Endothelial cell of umbilical vein (primary cell): Measurements from ENCODE around the gene ADIPOR1.
"Not testable (repeated sequence)": the region's sequence is repeated elsewhere in the genome, so short reads cannot be mapped to it uniquely, and the experiment has no call there.

Experiments
- EZH2 ChIP-seq: IDR thresholded peaks from 2 replicates; pipeline ENCODE4 v1.6.1; 2012; ENCODE audit warnings: borderline replicate concordance, low read depth, mild to moderate bottlenecking, moderate library complexity, low read length, inconsistent platforms; ENCODE audit not compliant: severe bottlenecking
- MYC ChIP-seq: IDR thresholded peaks from one replicate; pipeline ENCODE4 v1.6.1; 2011; ENCODE audit warnings: mild to moderate bottlenecking, low read depth, low read length
- POLR2A ChIP-seq: IDR thresholded peaks from 2 replicates; pipeline ENCODE4 v1.6.1; 2012; ENCODE audit warnings: low read depth, mild to moderate bottlenecking, control low read depth, low read length
- POLR2AphosphoS5 ChIP-seq: IDR thresholded peaks from 2 replicates; pipeline ENCODE4 v1.6.1; 2012; ENCODE audit warnings: low read depth, mild to moderate bottlenecking, control low read depth, low read length, moderate library complexity; ENCODE audit not compliant: insufficient read depth
- TF ChIP-seq, protein P1 (sequence below), 2 donors: IDR thresholded peaks; 1 replicate in 1 of 2; 2 replicates in 1 of 2; pipeline ENCODE4 v1.5.1; 2011; ENCODE audit warnings: low read length in 2 of 2, mild to moderate bottlenecking in 2 of 2, moderate library complexity in 2 of 2, control low read depth in 1 of 2, inconsistent platforms in 1 of 2, low read depth in 1 of 2; ENCODE audit not compliant: insufficient read depth in 1 of 2; ENCODE audit errors: extremely low read depth in 1 of 2
- TF ChIP-seq, protein P2 (sequence below): IDR thresholded peaks from 2 replicates; pipeline ENCODE4 v1.6.1; 2011; ENCODE audit not compliant: insufficient read depth, insufficient read length

DNA sequence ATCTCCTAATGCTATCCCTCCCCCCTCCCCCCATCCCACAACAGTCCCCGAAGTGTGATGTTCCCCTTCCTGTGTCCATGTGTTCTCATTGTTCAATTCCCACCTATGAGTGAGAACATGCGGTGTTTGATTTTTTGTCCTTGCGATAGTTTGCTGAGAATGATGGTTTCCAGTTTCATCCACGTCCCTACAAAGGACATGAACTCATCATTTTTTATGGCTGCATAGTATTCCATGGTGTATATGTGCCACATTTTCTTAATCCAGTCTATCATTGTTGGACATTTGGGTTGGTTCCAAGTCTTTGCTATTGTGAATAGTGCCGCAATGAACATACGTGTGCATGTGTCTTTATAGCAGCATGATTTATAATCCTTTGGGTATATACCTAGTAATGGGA, 21.7 kb downstream of the ADIPOR1 start:
- TF ChIP-seq EZH2, MYC, POLR2AphosphoS5, POLR2A: not testable (repeated sequence)
- TF ChIP-seq, protein P1, sequence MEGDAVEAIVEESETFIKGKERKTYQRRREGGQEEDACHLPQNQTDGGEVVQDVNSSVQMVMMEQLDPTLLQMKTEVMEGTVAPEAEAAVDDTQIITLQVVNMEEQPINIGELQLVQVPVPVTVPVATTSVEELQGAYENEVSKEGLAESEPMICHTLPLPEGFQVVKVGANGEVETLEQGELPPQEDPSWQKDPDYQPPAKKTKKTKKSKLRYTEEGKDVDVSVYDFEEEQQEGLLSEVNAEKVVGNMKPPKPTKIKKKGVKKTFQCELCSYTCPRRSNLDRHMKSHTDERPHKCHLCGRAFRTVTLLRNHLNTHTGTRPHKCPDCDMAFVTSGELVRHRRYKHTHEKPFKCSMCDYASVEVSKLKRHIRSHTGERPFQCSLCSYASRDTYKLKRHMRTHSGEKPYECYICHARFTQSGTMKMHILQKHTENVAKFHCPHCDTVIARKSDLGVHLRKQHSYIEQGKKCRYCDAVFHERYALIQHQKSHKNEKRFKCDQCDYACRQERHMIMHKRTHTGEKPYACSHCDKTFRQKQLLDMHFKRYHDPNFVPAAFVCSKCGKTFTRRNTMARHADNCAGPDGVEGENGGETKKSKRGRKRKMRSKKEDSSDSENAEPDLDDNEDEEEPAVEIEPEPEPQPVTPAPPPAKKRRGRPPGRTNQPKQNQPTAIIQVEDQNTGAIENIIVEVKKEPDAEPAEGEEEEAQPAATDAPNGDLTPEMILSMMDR (IDR thresholded peaks at IDR 0.05; ENCODE audit: extremely low read depth in 1 of 2, insufficient read depth in 1 of 2, low read depth in 1 of 2, low read length in 2 of 2) = not testable (repeated sequence)
- TF ChIP-seq, protein P2, sequence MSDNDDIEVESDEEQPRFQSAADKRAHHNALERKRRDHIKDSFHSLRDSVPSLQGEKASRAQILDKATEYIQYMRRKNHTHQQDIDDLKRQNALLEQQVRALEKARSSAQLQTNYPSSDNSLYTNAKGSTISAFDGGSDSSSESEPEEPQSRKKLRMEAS = not testable (repeated sequence)
